PC-9 (cell line): ENCODE measurements around the gene GBP1. TPM values are rescaled to one million over a fixed set of nuclear protein-coding genes. Genes with fewer than 3 reads are reported as not detected.

Experiments
- BruUV-seq: library from RNA; stranded (reverse); fragments of 400-500 nt; replicated peaks from 2 replicates; lab custom pipeline; 2021; lab: Mats Ljungman, UMichigan
- CTCF ChIA-PET: fragments of 300-600 bp; sonication (Branson Sonifier 250); formaldehyde crosslinking; loops from one replicate; lab custom pipeline; 2022; ENCODE audit warnings: antibody characterized with exemption; lab: Charles Lee
- POLR2A ChIA-PET: fragments of 300-600 bp; sonication (Branson Sonifier 250); formaldehyde crosslinking; loops from one replicate; lab custom pipeline; 2022; ENCODE audit warnings: antibody characterized with exemption; ENCODE audit not compliant: unreplicated experiment; lab: Charles Lee
- DNase-seq, 2 experiments: peaks; one replicate each; pipeline versions ENCODE4 v3.0.0 to v3.0.0-alpha.2; 2015 to 2022; ENCODE audit warnings: mixed read lengths in 1 of 2
- H2AFZ ChIP-seq: fragments of 200-600 bp; sonication (generic); 2 replicates; pipeline ENCODE4 v1.8.1; 2017; ENCODE audit warnings: antibody characterized with exemption
- H3F3A ChIP-seq: fragments of 200-600 bp; sonication (generic); 2 replicates; pipeline ENCODE4 v1.8.1; 2017; ENCODE audit warnings: antibody characterized with exemption, mild to moderate bottlenecking, low read depth; ENCODE audit not compliant: insufficient read depth
- H3K27ac ChIP-seq: fragments of 200-600 bp; sonication (generic); 2 replicates; pipeline ENCODE4 v1.6.1; 2016; ENCODE audit warnings: mixed run types
- H3K27me3 ChIP-seq: fragments of 200-600 bp; sonication (generic); 2 replicates; pipeline ENCODE4 v1.6.1; 2016; ENCODE audit warnings: low read depth, mixed run types; ENCODE audit not compliant: insufficient read depth
- H3K36me3 ChIP-seq: fragments of 200-600 bp; sonication (generic); 2 replicates; pipeline ENCODE4 v1.6.1; 2016; ENCODE audit warnings: low read depth, mixed run types
- H3K4me1 ChIP-seq: fragments of 200-600 bp; sonication (generic); replicated peaks from 2 replicates; pipeline ENCODE4 v1.6.1; 2016; ENCODE audit warnings: mixed run types; ENCODE audit not compliant: insufficient read depth
- H3K4me2 ChIP-seq: fragments of 200-600 bp; sonication (generic); 2 replicates; pipeline ENCODE4 v1.6.1; 2017; ENCODE audit warnings: mixed run types
- H3K4me3 ChIP-seq: fragments of 200-600 bp; sonication (generic); 2 replicates; pipeline ENCODE4 v1.6.1; 2016; ENCODE audit warnings: mixed run types
- H3K79me2 ChIP-seq: fragments of 200-600 bp; sonication (generic); 2 replicates; pipeline ENCODE4 v1.6.1; 2017; ENCODE audit warnings: low read depth, mixed run types
- H3K9me2 ChIP-seq: fragments of 200-600 bp; sonication (generic); 2 replicates; pipeline ENCODE4 v1.8.1; 2017; ENCODE audit warnings: mild to moderate bottlenecking; ENCODE audit not compliant: insufficient read depth
- H3K9me3 ChIP-seq: fragments of 200-600 bp; sonication (generic); 2 replicates; pipeline ENCODE4 v1.8.1; 2016; ENCODE audit warnings: low read depth; ENCODE audit not compliant: insufficient read depth
- H4K20me1 ChIP-seq: fragments of 200-600 bp; sonication (generic); 2 replicates; pipeline ENCODE4 v1.8.1; 2017; ENCODE audit not compliant: insufficient read depth
- CTCF ChIP-seq: fragments of 200-600 bp; sonication (generic); conservative IDR thresholded peaks from 2 replicates; pipeline ENCODE4 v1.6.1; 2017; ENCODE audit warnings: mixed run types, antibody characterized with exemption, mild to moderate bottlenecking, moderate library complexity
- EZH2 ChIP-seq: fragments of 200-600 bp; sonication (generic); IDR thresholded peaks from 2 replicates; pipeline ENCODE4 v1.8.0; 2017; ENCODE audit warnings: antibody characterized with exemption, low read depth
- intact Hi-C: fragments of 100-400 bp; cut with micrococcal nuclease; formaldehyde crosslinking; loops from one replicate; pipeline ENCODE4 v1.10.0; 2022; ENCODE audit not compliant: unreplicated experiment
- total RNA-seq: library from RNA; stranded (reverse); gene quantifications from 2 replicates; pipeline ENCODE4 v1.2.3, GENCODE V29; 2021

Gene GBP1
- total RNA-seq, 1 experiment from 2014 or later: 7.3 TPM

GRCh38 chr1:89089962-89090361, 25.0 kb upstream of the GBP1 start:
- H2AFZ ChIP-seq: no peak overlapping the region
- no peak for TF ChIP-seq CTCF
- TF ChIP-seq EZH2: no peak
- H4K20me1 ChIP-seq: no peaks in the 10 kb centered on the region
- H3K27me3 ChIP-seq: no peaks in the 10 kb centered on the region
- POLR2A ChIA-PET: no interaction called here
- H3K9me2 ChIP-seq: no peaks in the 10 kb centered on the region
- DNase-seq: no peak
- intact Hi-C loops: no loop called here
- no peak overlapping the region for H3K4me2 ChIP-seq
- CTCF ChIA-PET: no interaction called here
- no peak overlapping the region for H3K27ac ChIP-seq
- H3K79me2 ChIP-seq: no peaks in the 10 kb centered on the region
- no peaks in the 10 kb centered on the region for H3K4me1 ChIP-seq
- H3K4me3 ChIP-seq: no peak overlapping the region
- BruUV-seq: no TSS peak
- no peaks in the 10 kb centered on the region for H3K36me3 ChIP-seq
- no peaks in the 10 kb centered on the region for H3F3A ChIP-seq
- no peaks in the 10 kb centered on the region for H3K9me3 ChIP-seq

GRCh38 chr1:89088572-89088971, 23.6 kb upstream of the GBP1 start:
- ChIA-PET POLR2A (no interaction called here), CTCF (no interaction called here)

GRCh38 chr1:89087241-89087640, 22.2 kb upstream of the GBP1 start:
- no peaks in the 10 kb centered on the region for H3K36me3 ChIP-seq
- no peak overlapping the region for H3K27ac ChIP-seq
- no peaks in the 10 kb centered on the region for H3F3A ChIP-seq
- H4K20me1 ChIP-seq: no peaks in the 10 kb centered on the region
- no peak overlapping the region for H3K4me3 ChIP-seq
- TF ChIP-seq EZH2 (no peak), CTCF (no peak)
- H3K79me2 ChIP-seq: no peaks in the 10 kb centered on the region
- CTCF ChIA-PET: no interaction called here
- POLR2A ChIA-PET: no interaction called here
- H3K27me3 ChIP-seq: no peaks in the 10 kb centered on the region
- no TSS peak for BruUV-seq
- no peak for DNase-seq
- intact Hi-C loops: no loop called here
- no peak overlapping the region for H2AFZ ChIP-seq
- H3K9me3 ChIP-seq: no peaks in the 10 kb centered on the region
- no peaks in the 10 kb centered on the region for H3K9me2 ChIP-seq
- H3K4me2 ChIP-seq: no peak overlapping the region
- no peaks in the 10 kb centered on the region for H3K4me1 ChIP-seq

More at GRCh38 chr1:89088572-89088971, 23.6 kb upstream of the GBP1 start:
- no peak for DNase-seq
- H3K4me1 ChIP-seq: no peaks in the 10 kb centered on the region
- H3F3A ChIP-seq: no peaks in the 10 kb centered on the region
- H4K20me1 ChIP-seq: no peaks in the 10 kb centered on the region
- intact Hi-C loops: no loop called here
- BruUV-seq: no TSS peak
- no peaks in the 10 kb centered on the region for H3K27me3 ChIP-seq
- no peaks in the 10 kb centered on the region for H3K9me2 ChIP-seq
- H3K36me3 ChIP-seq: no peaks in the 10 kb centered on the region
- no peaks in the 10 kb centered on the region for H3K9me3 ChIP-seq
- no peak overlapping the region for H3K4me3 ChIP-seq
- H3K27ac ChIP-seq: no peak overlapping the region
- no peak overlapping the region for H3K4me2 ChIP-seq
- H2AFZ ChIP-seq: no peak overlapping the region
- TF ChIP-seq EZH2: no peak
- TF ChIP-seq CTCF: no peak
- H3K79me2 ChIP-seq: no peaks in the 10 kb centered on the region
